Breast epithelium (tissue), 3 donors: ENCODE results near the gene WWC1.

Source experiments
- CTCF ChIP-seq, 3 donors: fragments of 450-650 bp; IDR thresholded peaks; one replicate each; pipeline ENCODE4 v1.5.1; 2016 to 2017; ENCODE audit warnings: antibody characterized with exemption in 3 of 3, mild to moderate bottlenecking in 3 of 3, moderate library complexity in 3 of 3
- POLR2A ChIP-seq: fragments of 450-650 bp; IDR thresholded peaks from one replicate; pipeline ENCODE4 v1.6.1; 2016; ENCODE audit warnings: antibody characterized with exemption, mild to moderate bottlenecking, moderate library complexity
- POLR2AphosphoS5 ChIP-seq, 3 donors: sonication (generic); formaldehyde crosslinking; IDR thresholded peaks; one replicate each; pipeline ENCODE4 v1.6.1; 2017; ENCODE audit warnings: antibody characterized with exemption in 3 of 3

GRCh38 chr5:168275940-168276339 lies 15.5 kb upstream of the WWC1 start:
- no peak for TF ChIP-seq POLR2AphosphoS5 (IDR thresholded peaks at IDR 0.05)
- TF ChIP-seq CTCF (IDR thresholded peaks at IDR 0.05), result no peak
- TF ChIP-seq POLR2A, result no peak
